H1 (cell line): ENCODE data around the gene NDUFB11. TPM values are rescaled to one million over a fixed set of nuclear protein-coding genes. Genes with fewer than 3 reads are reported as not detected.

Experiments
- CTCF ChIA-PET: fragments of 300-600 bp; sonication (Branson Sonifier 250); formaldehyde crosslinking; loops from one replicate; lab custom pipeline; 2021; ENCODE audit not compliant: partially characterized antibody; lab: Charles Lee
- POLR2A ChIA-PET: fragments of 300-600 bp; sonication (Branson Sonifier 250); formaldehyde crosslinking; loops from one replicate; lab custom pipeline; 2021; ENCODE audit warnings: inconsistent platforms; ENCODE audit not compliant: partially characterized antibody; lab: Charles Lee
- DNase-seq, 2 experiments: peaks; one replicate each; pipeline versions ENCODE4 v3.0.0 to v3.0.0-alpha.2; 2010 to 2022; ENCODE audit warnings: low spot score in 2 of 2, low read depth in 1 of 2, mixed read lengths in 1 of 2
- FAIRE-seq: peaks from 2 replicates; lab custom pipeline; 2011; peaks lifted over from hg19 to GRCh38; lab: Jason Lieb, UNC
- H2AFZ ChIP-seq: 2 replicates; pipeline ENCODE4 v1.8.1; 2012; ENCODE audit warnings: low read length, inconsistent platforms
- H2AK5ac ChIP-seq: 2 replicates; pipeline ENCODE4 v1.6.1; 2013; ENCODE audit warnings: low read depth, low read length
- H2BK120ac ChIP-seq: replicated peaks from 2 replicates; pipeline ENCODE3; 2013; ENCODE audit warnings: low read depth, low read length, inconsistent platforms
- H2BK12ac ChIP-seq: 2 replicates; pipeline ENCODE4 v1.6.1; 2013; ENCODE audit warnings: low read depth, low read length
- H2BK15ac ChIP-seq: 2 replicates; pipeline ENCODE4 v1.6.1; 2013; ENCODE audit warnings: low read length
- H2BK20ac ChIP-seq: 2 replicates; pipeline ENCODE4 v1.6.1; 2013; ENCODE audit warnings: low read length
- H2BK5ac ChIP-seq: 2 replicates; pipeline ENCODE4 v1.6.1; 2013; ENCODE audit warnings: low read depth, low read length
- H3K14ac ChIP-seq: 2 replicates; pipeline ENCODE4 v1.6.1; 2013; ENCODE audit warnings: inconsistent platforms; ENCODE audit not compliant: insufficient read length
- H3K18ac ChIP-seq: 2 replicates; pipeline ENCODE4 v1.6.1; 2013; ENCODE audit warnings: low read length; ENCODE audit errors: extremely low read depth
- H3K23ac ChIP-seq: 2 replicates; pipeline ENCODE4 v1.6.1; 2013; ENCODE audit warnings: inconsistent platforms; ENCODE audit not compliant: insufficient read length
- H3K23me2 ChIP-seq: 2 replicates; pipeline ENCODE4 v1.6.1; 2013; ENCODE audit warnings: low read depth, low read length
- H3K27ac ChIP-seq: 2 replicates; pipeline ENCODE4 v1.6.1; 2011; ENCODE audit warnings: low read depth, low read length, inconsistent platforms
- H3K27me3 ChIP-seq, 4 experiments: replicated peaks in 1 of 4; 1 replicate in 1 of 4; 2 replicates in 3 of 4; pipeline versions ENCODE4 v1.6.1 to v1.8.1; 2011 to 2013; ENCODE audit warnings: low read length in 3 of 4, mild to moderate bottlenecking in 3 of 4, inconsistent platforms in 2 of 4, mixed read lengths in 2 of 4, moderate library complexity in 1 of 4; ENCODE audit not compliant: control insufficient read depth in 3 of 4, insufficient read depth in 3 of 4; ENCODE audit errors: extremely low read depth in 1 of 4
- H3K36me3 ChIP-seq, 4 experiments: 2 replicates each; pipeline versions ENCODE4 v1.6.1 to v1.8.1; 2011 to 2013; ENCODE audit warnings: mild to moderate bottlenecking in 4 of 4, low read length in 3 of 4, moderate library complexity in 2 of 4, control low read depth in 1 of 4, inconsistent platforms in 1 of 4; ENCODE audit not compliant: insufficient read depth in 4 of 4, control insufficient read depth in 2 of 4
- H3K4ac ChIP-seq: replicated peaks from 2 replicates; pipeline ENCODE3; 2013; ENCODE audit warnings: low read length, low read depth, mixed read lengths, inconsistent platforms; ENCODE audit not compliant: insufficient read length
- H3K4me1 ChIP-seq, 4 experiments: replicated peaks in 1 of 4; 1 replicate in 1 of 4; 2 replicates in 3 of 4; pipeline versions ENCODE4 v1.6.1 to v1.8.1; 2011 to 2013; ENCODE audit warnings: low read length in 3 of 4, inconsistent platforms in 2 of 4, mixed read lengths in 1 of 4; ENCODE audit not compliant: insufficient read depth in 4 of 4, control insufficient read depth in 3 of 4
- H3K4me2 ChIP-seq, 2 experiments: 2 replicates each; pipeline versions ENCODE4 v1.6.1 to v1.8.1; 2011 to 2013; ENCODE audit warnings: low read depth in 2 of 2, low read length in 2 of 2, control low read depth in 1 of 2, inconsistent platforms in 1 of 2, mild to moderate bottlenecking in 1 of 2; ENCODE audit not compliant: insufficient read depth in 1 of 2
- H3K4me3 ChIP-seq, 4 experiments: fragments of 200-600, 300-600 bp in 1 of 4; sonication (generic), shearing (Covaris generic), sonication (Bioruptor Twin) in 1 of 4; 2 replicates each; pipeline versions ENCODE4 v1.5.1 to v1.8.1; 2011 to 2016; ENCODE audit warnings: low read length in 4 of 4, low read depth in 3 of 4, control low read depth in 2 of 4, inconsistent platforms in 2 of 4, mild to moderate bottlenecking in 2 of 4, mixed read lengths in 1 of 4, moderate library complexity in 1 of 4; ENCODE audit not compliant: insufficient read depth in 2 of 4; ENCODE audit errors: extremely low read depth in 1 of 4
- H3K56ac ChIP-seq: replicated peaks from 2 replicates; pipeline ENCODE3; 2013; ENCODE audit warnings: low read depth, mild to moderate bottlenecking, mixed read lengths, low read length, inconsistent platforms; ENCODE audit not compliant: insufficient read length
- H3K79me1 ChIP-seq: 2 replicates; pipeline ENCODE4 v1.6.1; 2013; ENCODE audit warnings: low read depth, low read length, control low read depth
- H3K79me2 ChIP-seq, 2 experiments: 2 replicates each; pipeline versions ENCODE4 v1.6.1 to v1.8.1; 2012 to 2013; ENCODE audit warnings: low read length in 2 of 2, mild to moderate bottlenecking in 2 of 2, inconsistent platforms in 1 of 2; ENCODE audit not compliant: insufficient read depth in 2 of 2, control insufficient read depth in 1 of 2
- H3K9ac ChIP-seq, 4 experiments: replicated peaks in 1 of 4; 1 replicate in 1 of 4; 2 replicates in 3 of 4; pipeline versions ENCODE4 v1.6.1 to v1.8.1; 2011 to 2013; ENCODE audit warnings: low read depth in 3 of 4, low read length in 3 of 4, control low read depth in 2 of 4, mild to moderate bottlenecking in 2 of 4, moderate library complexity in 2 of 4, inconsistent platforms in 1 of 4; ENCODE audit errors: extremely low read depth in 1 of 4
- H3K9me3 ChIP-seq, 2 experiments: 2 replicates each; pipeline versions ENCODE4 v1.6.1 to v1.8.1; 2012 to 2013; ENCODE audit warnings: mild to moderate bottlenecking in 2 of 2, moderate library complexity in 2 of 2, control low read depth in 1 of 2, inconsistent platforms in 1 of 2, low read depth in 1 of 2, low read length in 1 of 2, mixed read lengths in 1 of 2; ENCODE audit not compliant: insufficient read depth in 2 of 2
- H4K20me1 ChIP-seq, 2 experiments: replicated peaks in 1 of 2; 2 replicates each; pipeline versions ENCODE3 to v1.8.1; 2011 to 2013; ENCODE audit warnings: inconsistent platforms in 2 of 2, low read length in 2 of 2, mild to moderate bottlenecking in 1 of 2; ENCODE audit not compliant: insufficient read depth in 2 of 2, control insufficient read depth in 1 of 2
- H4K5ac ChIP-seq: 2 replicates; pipeline ENCODE4 v1.6.1; 2013; ENCODE audit warnings: low read length, low read depth, mixed read lengths, inconsistent platforms; ENCODE audit not compliant: insufficient read length
- H4K8ac ChIP-seq: 2 replicates; pipeline ENCODE4 v1.8.0; 2013; ENCODE audit warnings: mild to moderate bottlenecking, moderate library complexity, low read length, inconsistent platforms; ENCODE audit not compliant: insufficient read depth; ENCODE audit errors: extremely low read depth
- H4K91ac ChIP-seq: replicated peaks from 2 replicates; pipeline ENCODE3; 2013; ENCODE audit warnings: low read length, mixed read lengths, inconsistent platforms; ENCODE audit not compliant: insufficient read length
- ASH2L ChIP-seq: fragments of 200-600, 300-600 bp; sonication (generic); IDR thresholded peaks from one replicate; pipeline ENCODE4 v1.7.1; 2017; ENCODE audit warnings: low read length
- ATF3 ChIP-seq: IDR thresholded peaks from 2 replicates; pipeline ENCODE4 v1.6.1; 2011; ENCODE audit warnings: low read depth, mild to moderate bottlenecking, low read length; ENCODE audit not compliant: insufficient read depth
- BRCA1 ChIP-seq: IDR thresholded peaks from 2 replicates; pipeline ENCODE4 v1.6.1; 2012; ENCODE audit warnings: low read depth, low read length, improper control_type of control experiment
- CHD2 ChIP-seq: IDR thresholded peaks from 2 replicates; pipeline ENCODE4 v1.6.1; 2012; ENCODE audit warnings: low read length, improper control_type of control experiment
- CREB1 ChIP-seq: IDR thresholded peaks from 2 replicates; pipeline ENCODE4 v1.6.1; 2012; ENCODE audit warnings: inconsistent platforms
- EP300 ChIP-seq, 2 experiments: IDR thresholded peaks; 1 replicate in 1 of 2; 2 replicates in 1 of 2; pipeline ENCODE4 v1.6.1; 2011 to 2012; ENCODE audit warnings: low read depth in 2 of 2, low read length in 2 of 2, mild to moderate bottlenecking in 2 of 2, borderline replicate concordance in 1 of 2, inconsistent platforms in 1 of 2, moderate library complexity in 1 of 2
- JUND ChIP-seq: IDR thresholded peaks from 2 replicates; pipeline ENCODE4 v1.6.1; 2011; ENCODE audit warnings: mild to moderate bottlenecking, improper control_type of control experiment, low read length
- NRF1 ChIP-seq: IDR thresholded peaks from 2 replicates; pipeline ENCODE4 v1.6.1; 2011; ENCODE audit warnings: mild to moderate bottlenecking, low read depth, low read length, improper control_type of control experiment
- RXRA ChIP-seq: IDR thresholded peaks from 2 replicates; pipeline ENCODE4 v1.6.1; 2011; ENCODE audit warnings: low read depth, mild to moderate bottlenecking, low read length, moderate library complexity; ENCODE audit not compliant: insufficient read depth
- SP1 ChIP-seq: IDR thresholded peaks from 2 replicates; pipeline ENCODE4 v1.6.1; 2011; ENCODE audit warnings: low read depth, low read length
- TAF1 ChIP-seq: IDR thresholded peaks from 2 replicates; pipeline ENCODE4 v1.6.1; 2011; ENCODE audit warnings: mild to moderate bottlenecking, low read depth, low read length
- TEAD4 ChIP-seq: IDR thresholded peaks from 2 replicates; pipeline ENCODE4 v1.6.1; 2012; ENCODE audit warnings: low read depth, low read length, inconsistent platforms, mixed read lengths
- ZNF274 ChIP-seq: IDR thresholded peaks from 2 replicates; pipeline ENCODE4 v1.7.0; 2012; ENCODE audit warnings: low read length, borderline replicate concordance; ENCODE audit errors: extremely low read depth
- WGBS, 2 experiments: shearing (Covaris generic) in 1 of 2; methylation state at CpG; one replicate each; pipeline versions ENCODE4 v1.1.6 to v1.1.7; 2013 to 2015; ENCODE audit warnings: low lambda C conversion rate in 2 of 2, mixed read lengths in 2 of 2, inconsistent platforms in 1 of 2, low coverage in 1 of 2, missing lambda C conversion rate in 1 of 2; ENCODE audit not compliant: insufficient replicate concordance in 2 of 2, insufficient coverage in 1 of 2, insufficient read length in 1 of 2; ENCODE audit errors: extremely low coverage in 1 of 2, missing lambda C conversion rate in 1 of 2; 5-methylcytosine and 5-hydroxymethylcytosine counted together
- polyA plus RNA-seq, 7 experiments: library from polyadenylated mRNA; depleted of rRNA in 3 of 7; stranded (reverse) in 5 of 7; unstranded in 2 of 7; fragments of >200 nt in 5 of 7; fragments of 200-250 nt in 2 of 7; gene quantifications; 1 replicate in 5 of 7; 2 replicates in 1 of 7; 4 replicates in 1 of 7; pipeline versions ENCODE4 v1.2.1 to v1.2.3, GENCODE V29; 2011 to 2013; ENCODE audit warnings: missing spikeins in 2 of 7, mixed read lengths in 2 of 7
- total RNA-seq: library from RNA; stranded (reverse); fragmentation: NEBNext Ultra II Directional; extraction: Animal tissue kit (Norgen Biotek cat#: 25700); gene quantifications from 2 replicates; pipeline ENCODE4 v1.2.1, GENCODE V29; 2021

Gene NDUFB11
- total and polyA plus RNA-seq, 2 of the 8 experiments (the other 6 are each of a cell fraction or from before 2014, with no cell fraction given), result 120 to 131 TPM

- H4K5ac ChIP-seq, result no peak overlapping the region
- ChIA-PET CTCF (interaction anchor here (1.2 kb wide), 1 partner anchor 19 kb away, joined by 5 read pairs; no protein-coding TSS in a partner anchor), POLR2A (interaction anchor here (0.7 kb wide), 1 partner anchor 46 kb away, joined by 4 read pairs; no protein-coding TSS in a partner anchor)
- no peak overlapping the region for H4K8ac ChIP-seq
- H4K20me1 ChIP-seq, result peaks cover 0 to 2% of the 10 kb centered on the region in 2 experiments
- H3K36me3 ChIP-seq, result peaks cover 0 to 14% (median 7%) of the 10 kb centered on the region in 4 experiments; a peak in 3 of 8 replicates
- no peak overlapping the region for H3K23ac ChIP-seq
- no peak for FAIRE-seq
- H3K79me2 ChIP-seq, result peaks cover 0 to 1% of the 10 kb centered on the region in 2 experiments; a peak in 1 of 4 replicates
- H2BK15ac ChIP-seq, result no peak overlapping the region
- H3K14ac ChIP-seq, result no peak overlapping the region
- WGBS, 2 experiments, result 90% methylated on average over 8 of the region's 13 CpGs; no CpG with 5 or more reads in 1 of the 2 experiments
- H3K4me1 ChIP-seq, result no peaks in the 10 kb centered on the region
- no peak overlapping the region for H3K9ac ChIP-seq
- H3K79me1 ChIP-seq, result no peaks in the 10 kb centered on the region; the same call in 1 of the 2 replicates
- DNase-seq, result no peak
- no peak for TF ChIP-seq TAF1
- no peak for TF ChIP-seq CHD2
- no peak for TF ChIP-seq ZNF274
- no peak for TF ChIP-seq JUND
- no peak for TF ChIP-seq TEAD4
- TF ChIP-seq ATF3, result no peak
- no peak for TF ChIP-seq CREB1
- TF ChIP-seq NRF1, result no peak
- no peak for TF ChIP-seq EP300 (IDR thresholded peaks at IDR 0.05; ENCODE audit: borderline replicate concordance in 1 of 2, low read depth in 2 of 2, low read length in 2 of 2)
- no peak for TF ChIP-seq RXRA
- no peak for TF ChIP-seq BRCA1
- no peak for TF ChIP-seq ASH2L
- TF ChIP-seq SP1, result no peak
- H3K4ac ChIP-seq, result no peak overlapping the region
- H3K27ac ChIP-seq, result no peak overlapping the region
- no peaks in the 10 kb centered on the region for H3K27me3 ChIP-seq
- no peak overlapping the region for H2BK20ac ChIP-seq
- H2BK12ac ChIP-seq, result no peak overlapping the region
- H2BK5ac ChIP-seq, result no peak overlapping the region
- H2AFZ ChIP-seq, result no peak overlapping the region
- no peaks in the 10 kb centered on the region for H3K9me3 ChIP-seq
- no peak overlapping the region for H3K18ac ChIP-seq
- H3K56ac ChIP-seq, result no peak overlapping the region
- H3K4me3 ChIP-seq, result no peak overlapping the region
- no peak overlapping the region for H2BK120ac ChIP-seq
- H4K91ac ChIP-seq, result no peak overlapping the region
- H3K4me2 ChIP-seq, result no peak overlapping the region
- no peaks in the 10 kb centered on the region for H3K23me2 ChIP-seq
- no peak overlapping the region for H2AK5ac ChIP-seq
Observed at GRCh38 chrX:47169726-47170515, 25.4 kb upstream of the NDUFB11 start.
